ENCODE data around the gene TINAG.

DNA sequence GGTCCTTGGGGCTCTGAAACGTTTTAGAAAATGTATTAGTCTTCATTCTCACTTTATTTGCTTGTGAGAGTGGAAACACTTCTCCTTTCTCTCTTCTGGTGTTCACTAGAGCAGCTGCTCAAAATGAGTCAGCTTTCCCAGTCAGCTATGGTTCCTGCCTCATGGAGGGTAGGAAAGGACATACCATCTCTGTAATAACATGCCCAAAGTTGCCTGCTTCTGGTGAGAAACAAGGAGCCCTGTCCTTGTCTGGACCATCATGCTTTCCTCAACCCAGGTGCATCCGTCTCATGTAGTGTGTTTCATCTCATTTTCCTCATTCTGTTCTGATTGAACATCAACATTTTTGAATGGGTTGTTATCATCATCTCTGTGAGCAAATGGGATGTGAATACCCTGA lies 17.1 kb upstream of the TINAG start:
- no peak for TF ChIP-seq ZNF174 (tag by site-specific recombination; IDR thresholded peaks at IDR 0.05)
- TF ChIP-seq RBAK (tag by site-specific recombination; IDR thresholded peaks at IDR 0.05), result no peak

Data from HEK293 (cell line).